ENCODE measurements around the gene GFY. TPM values are rescaled to one million over a fixed set of nuclear protein-coding genes. Genes with fewer than 3 reads are reported as not detected.

GFY gene
- polyA plus RNA-seq, 1 donor from 2014 or later = not detected

GRCh38 chr19:49463960-49464740, 39.0 kb downstream of the GFY start:
- no peaks in the 10 kb centered on the region for H3K9me2 ChIP-seq (ENCODE audit: insufficient read depth, low read length)
- H4K20me1 ChIP-seq (ENCODE audit: insufficient read depth) = no peaks in the 10 kb centered on the region
- no peak overlapping the region for H3K4me3 ChIP-seq (ENCODE audit: low read length)
- no peak overlapping the region for H3K27ac ChIP-seq (ENCODE audit: low read length)
- no peak overlapping the region for H3K4me2 ChIP-seq (ENCODE audit: low read length)
- H3K9ac ChIP-seq (ENCODE audit: low read length) = no peak overlapping the region
- no peaks in the 10 kb centered on the region for H3K36me3 ChIP-seq (ENCODE audit: insufficient read depth, low read length)
- no peaks in the 10 kb centered on the region for H3K27me3 ChIP-seq (ENCODE audit: insufficient read depth, low read depth, low read length)
- H3K9me3 ChIP-seq (ENCODE audit: low read length) = no peaks in the 10 kb centered on the region
- H3F3A ChIP-seq (ENCODE audit: insufficient read depth, low read length, poor library complexity, severe bottlenecking) = no peaks in the 10 kb centered on the region
- H3K79me2 ChIP-seq (replicated peaks; ENCODE audit: insufficient read depth, low read length) = no peaks in the 10 kb centered on the region
- no peak overlapping the region for H2AFZ ChIP-seq (ENCODE audit: low read depth, low read length)
- TF ChIP-seq, protein P1, sequence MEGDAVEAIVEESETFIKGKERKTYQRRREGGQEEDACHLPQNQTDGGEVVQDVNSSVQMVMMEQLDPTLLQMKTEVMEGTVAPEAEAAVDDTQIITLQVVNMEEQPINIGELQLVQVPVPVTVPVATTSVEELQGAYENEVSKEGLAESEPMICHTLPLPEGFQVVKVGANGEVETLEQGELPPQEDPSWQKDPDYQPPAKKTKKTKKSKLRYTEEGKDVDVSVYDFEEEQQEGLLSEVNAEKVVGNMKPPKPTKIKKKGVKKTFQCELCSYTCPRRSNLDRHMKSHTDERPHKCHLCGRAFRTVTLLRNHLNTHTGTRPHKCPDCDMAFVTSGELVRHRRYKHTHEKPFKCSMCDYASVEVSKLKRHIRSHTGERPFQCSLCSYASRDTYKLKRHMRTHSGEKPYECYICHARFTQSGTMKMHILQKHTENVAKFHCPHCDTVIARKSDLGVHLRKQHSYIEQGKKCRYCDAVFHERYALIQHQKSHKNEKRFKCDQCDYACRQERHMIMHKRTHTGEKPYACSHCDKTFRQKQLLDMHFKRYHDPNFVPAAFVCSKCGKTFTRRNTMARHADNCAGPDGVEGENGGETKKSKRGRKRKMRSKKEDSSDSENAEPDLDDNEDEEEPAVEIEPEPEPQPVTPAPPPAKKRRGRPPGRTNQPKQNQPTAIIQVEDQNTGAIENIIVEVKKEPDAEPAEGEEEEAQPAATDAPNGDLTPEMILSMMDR (IDR thresholded peaks at IDR 0.05; ENCODE audit: poor library complexity, severe bottlenecking) = no peak
- no peak for TF ChIP-seq MXI1 (conservative IDR thresholded peaks at IDR 0.05; ENCODE audit: poor library complexity, severe bottlenecking)

DNA sequence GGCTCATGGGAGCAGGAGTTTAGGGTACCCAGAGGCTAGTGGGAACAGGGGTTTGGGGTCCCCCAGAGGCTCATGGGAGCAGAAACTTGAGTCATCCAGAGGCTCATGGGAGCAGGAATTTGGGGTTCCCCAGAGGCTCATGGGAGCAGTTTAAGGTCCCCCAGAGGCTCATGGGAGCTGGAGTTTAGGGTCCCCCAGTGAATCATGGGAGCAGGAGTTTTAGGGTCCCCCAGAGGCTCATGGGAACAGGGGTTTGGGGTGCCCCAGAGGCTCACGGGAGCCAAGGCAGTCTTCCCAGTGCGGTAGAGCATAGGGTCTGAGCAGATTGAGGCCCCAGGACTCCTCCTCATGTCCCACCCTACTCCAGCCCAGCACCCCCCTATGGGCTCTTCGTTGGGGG, 40.2 kb downstream of the GFY start:
- Histone ChIP-seq H3K27me3 (ENCODE audit: insufficient read depth, low read depth, low read length) (no peaks in the 10 kb centered on the region), H3F3A (ENCODE audit: insufficient read depth, low read length, poor library complexity, severe bottlenecking) (no peaks in the 10 kb centered on the region), H3K4me3 (ENCODE audit: low read length) (no peak overlapping the region), H4K20me1 (ENCODE audit: insufficient read depth) (no peaks in the 10 kb centered on the region), H3K79me2 (replicated peaks; ENCODE audit: insufficient read depth, low read length) (no peaks in the 10 kb centered on the region), H2AFZ (ENCODE audit: low read depth, low read length) (no peak overlapping the region), H3K36me3 (ENCODE audit: insufficient read depth, low read length) (no peaks in the 10 kb centered on the region), H3K9ac (ENCODE audit: low read length) (no peak overlapping the region), H3K9me3 (ENCODE audit: low read length) (no peaks in the 10 kb centered on the region), H3K4me2 (ENCODE audit: low read length) (no peak overlapping the region), H3K27ac (ENCODE audit: low read length) (no peak overlapping the region), H3K9me2 (ENCODE audit: insufficient read depth, low read length) (no peaks in the 10 kb centered on the region)
- TF ChIP-seq SMC3 (conservative IDR thresholded peaks at IDR 0.05; ENCODE audit: poor library complexity) (no peak), MXI1 (conservative IDR thresholded peaks at IDR 0.05; ENCODE audit: poor library complexity, severe bottlenecking) (no peak), EZH2 (IDR thresholded peaks at IDR 0.05; ENCODE audit: borderline replicate concordance, insufficient read depth, low read length, poor library complexity, severe bottlenecking) (no peak), EP300 (conservative IDR thresholded peaks at IDR 0.05; ENCODE audit: poor library complexity, severe bottlenecking) (no peak), REST (IDR thresholded peaks at IDR 0.05; ENCODE audit: borderline replicate concordance) (no peak), RAD21 (conservative IDR thresholded peaks at IDR 0.05) (no peak), TAF1 (IDR thresholded peaks at IDR 0.05; ENCODE audit: low read depth) (no peak)
- TF ChIP-seq, protein P1 (IDR thresholded peaks at IDR 0.05; ENCODE audit: poor library complexity, severe bottlenecking) = no peak
